HepG2 (cell line): ENCODE data around the gene MCFD2. TPM values are rescaled to one million over a fixed set of nuclear protein-coding genes. Genes with fewer than 3 reads are reported as not detected.

Source experiments
- ARNTL ChIP-seq: sonication (generic); formaldehyde crosslinking; IDR thresholded peaks from 2 replicates; pipeline ENCODE4 v1.4.0; 2020; ENCODE audit warnings: mild to moderate bottlenecking, missing genetic modification reagents
- HMG20A ChIP-seq: IDR thresholded peaks from 2 replicates; pipeline ENCODE4 v1.6.1; 2016; ENCODE audit warnings: borderline replicate concordance
- HOXA9 ChIP-seq: sonication (generic); formaldehyde crosslinking; IDR thresholded peaks from 2 replicates; pipeline ENCODE4 v1.8.1; 2022; ENCODE audit warnings: missing genetic modification reagents, mild to moderate bottlenecking, moderate library complexity, borderline replicate concordance
- MATR3 ChIP-seq: sonication (generic); formaldehyde crosslinking; IDR thresholded peaks from 2 replicates; pipeline ENCODE4 v1.4.0; 2020; ENCODE audit warnings: missing genetic modification reagents
- NAIF1 ChIP-seq: sonication (generic); formaldehyde crosslinking; IDR thresholded peaks from 2 replicates; pipeline ENCODE4 v1.5.0; 2020; ENCODE audit warnings: mild to moderate bottlenecking, missing genetic modification reagents, borderline replicate concordance
- SKI ChIP-seq: fragments of 450-650 bp; IDR thresholded peaks from one replicate; pipeline ENCODE4 v1.6.1; 2018; ENCODE audit warnings: mild to moderate bottlenecking; ENCODE audit not compliant: partially characterized antibody
- XRCC5 ChIP-seq: fragments of 200-400 bp; formaldehyde crosslinking; optimal IDR thresholded peaks from 2 replicates; pipeline ENCODE3; 2017; ENCODE audit warnings: mild to moderate bottlenecking, low read length
- ZBTB37 ChIP-seq: sonication (generic); formaldehyde crosslinking; IDR thresholded peaks from 2 replicates; pipeline ENCODE4 v1.4.0; 2020; ENCODE audit warnings: mild to moderate bottlenecking, missing genetic modification reagents
- ZNF501 ChIP-seq: sonication (generic); formaldehyde crosslinking; IDR thresholded peaks from 2 replicates; pipeline ENCODE4 v1.5.1; 2020; ENCODE audit warnings: mild to moderate bottlenecking, moderate library complexity, missing genetic modification reagents
- ZNF672 ChIP-seq: sonication (generic); formaldehyde crosslinking; IDR thresholded peaks from 2 replicates; pipeline ENCODE4 v1.8.1; 2022; ENCODE audit warnings: missing genetic modification reagents
- ZNF687 ChIP-seq: sonication (generic); formaldehyde crosslinking; IDR thresholded peaks from 2 replicates; pipeline ENCODE4 v1.5.1; 2020; ENCODE audit warnings: mild to moderate bottlenecking, missing genetic modification reagents, moderate library complexity
- polyA plus RNA-seq, 8 experiments: library from polyadenylated mRNA; depleted of rRNA in 3 of 8; stranded (reverse) in 7 of 8; unstranded in 1 of 8; fragments of >200 nt; fragmentation: Illumina TruSeq in 4 of 8; extraction: Trizol in 4 of 8; gene quantifications; 2 replicates each; pipeline versions ENCODE4 v1.2.1 to v1.2.3, GENCODE V29; 2011 to 2016; ENCODE audit warnings: low read depth in 4 of 8, missing spikeins in 1 of 8, mixed read lengths in 1 of 8; ENCODE audit not compliant: insufficient read depth in 1 of 8
- total RNA-seq, 5 experiments: library from RNA; depleted of rRNA; stranded (reverse); fragments of >200 nt; fragmentation: Illumina TruSeq; extraction: Trizol; gene quantifications; 2 replicates each; pipeline ENCODE4 v1.2.3, GENCODE V29; 2016; ENCODE audit warnings: low read depth in 1 of 5
- TF ChIP-seq, protein P1 (sequence below): sonication (generic); formaldehyde crosslinking; IDR thresholded peaks from 2 replicates; pipeline ENCODE4 v1.5.0; 2020; ENCODE audit warnings: missing genetic modification reagents

The MCFD2 gene
- total and polyA plus RNA-seq, 2 of the 13 experiments (the other 11 are each of a cell fraction or from before 2014, with no cell fraction given) = 183 to 232 TPM

DNA sequence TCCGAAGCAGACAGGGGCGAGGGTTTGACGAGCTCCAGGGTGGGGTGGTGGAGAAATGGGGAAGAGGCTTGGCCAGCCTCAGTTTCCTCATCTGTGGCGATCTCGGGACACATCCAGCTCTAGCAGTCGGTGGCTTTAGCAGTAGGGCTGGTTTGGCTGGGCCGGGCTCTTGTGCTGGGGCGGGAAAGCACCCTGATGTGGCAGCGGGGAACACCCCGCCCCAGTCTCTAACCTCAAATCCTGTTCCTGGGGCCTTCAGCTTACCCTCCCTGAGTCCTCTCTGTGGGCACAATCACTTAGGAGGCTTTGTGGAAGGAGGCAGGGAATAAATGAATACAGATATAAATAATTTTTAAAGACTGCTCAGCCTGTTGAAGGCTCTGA lies 26.5 kb upstream of the MCFD2 start (continued):
- TF ChIP-seq, protein P1, sequence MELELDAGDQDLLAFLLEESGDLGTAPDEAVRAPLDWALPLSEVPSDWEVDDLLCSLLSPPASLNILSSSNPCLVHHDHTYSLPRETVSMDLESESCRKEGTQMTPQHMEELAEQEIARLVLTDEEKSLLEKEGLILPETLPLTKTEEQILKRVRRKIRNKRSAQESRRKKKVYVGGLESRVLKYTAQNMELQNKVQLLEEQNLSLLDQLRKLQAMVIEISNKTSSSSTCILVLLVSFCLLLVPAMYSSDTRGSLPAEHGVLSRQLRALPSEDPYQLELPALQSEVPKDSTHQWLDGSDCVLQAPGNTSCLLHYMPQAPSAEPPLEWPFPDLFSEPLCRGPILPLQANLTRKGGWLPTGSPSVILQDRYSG (CRISPR knock-in tag) = no peak
- TF ChIP-seq ZNF687 (CRISPR knock-in tag) (peak; percentile 17; the same call in 1 of the 2 replicates), SKI (no peak), HOXA9 (CRISPR knock-in tag) (no peak), HMG20A (CRISPR knock-in tag) (no peak), ZNF672 (CRISPR knock-in tag) (no peak), ZBTB37 (0 out of 2 replicates have a peak, but pooled peaks have one; percentile 12), XRCC5 (peak; percentile 9), ARNTL (no peak), MATR3 (CRISPR knock-in tag) (no peak), NAIF1 (0 out of 2 replicates have a peak, but pooled peaks have one; percentile 18), ZNF501 (0 out of 2 replicates have a peak, but pooled peaks have one; percentile 29)
- TF ChIP-seq, all 625 proteins: peak for 12
